ENCODE results near the gene MBD3L4.

GRCh38 chr19:7083076-7083956 is 43.3 kb upstream of the MBD3L4 start:
- TF ChIP-seq CTCF (conservative IDR thresholded peaks at IDR 0.05 in 1 of 2, IDR thresholded peaks at IDR 0.05 in 1 of 2; ENCODE audit: low read depth in 1 of 2, low read length in 2 of 2): no peak
- no peak for TF ChIP-seq EZH2 (IDR thresholded peaks at IDR 0.05; ENCODE audit: low read length, missing control alignments)

Measured in fibroblast of lung (primary cell).